ENCODE measurements around the gene ROR1.

DNA sequence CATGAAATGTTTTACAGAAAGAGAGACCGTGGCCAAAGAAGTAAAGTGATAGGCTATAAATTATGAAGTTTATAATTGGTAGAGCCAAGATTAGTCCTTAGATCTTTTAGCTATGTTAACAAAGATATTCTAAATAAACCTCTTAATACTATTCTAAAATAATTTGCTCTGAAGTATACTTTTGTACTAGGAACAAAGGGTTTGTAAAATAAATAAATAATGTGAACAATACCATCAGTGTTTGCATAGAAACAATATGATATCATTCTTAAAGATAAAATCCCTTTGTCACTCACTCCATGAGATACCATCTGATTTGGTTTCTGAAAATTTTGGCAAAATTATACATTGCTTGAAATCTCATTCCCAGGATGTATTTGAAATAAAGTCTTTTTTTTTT is 322.0 kb downstream of the ROR1 start:
- TF ChIP-seq EZH2 (IDR thresholded peaks at IDR 0.05), result no peak
- TF ChIP-seq, protein P1, sequence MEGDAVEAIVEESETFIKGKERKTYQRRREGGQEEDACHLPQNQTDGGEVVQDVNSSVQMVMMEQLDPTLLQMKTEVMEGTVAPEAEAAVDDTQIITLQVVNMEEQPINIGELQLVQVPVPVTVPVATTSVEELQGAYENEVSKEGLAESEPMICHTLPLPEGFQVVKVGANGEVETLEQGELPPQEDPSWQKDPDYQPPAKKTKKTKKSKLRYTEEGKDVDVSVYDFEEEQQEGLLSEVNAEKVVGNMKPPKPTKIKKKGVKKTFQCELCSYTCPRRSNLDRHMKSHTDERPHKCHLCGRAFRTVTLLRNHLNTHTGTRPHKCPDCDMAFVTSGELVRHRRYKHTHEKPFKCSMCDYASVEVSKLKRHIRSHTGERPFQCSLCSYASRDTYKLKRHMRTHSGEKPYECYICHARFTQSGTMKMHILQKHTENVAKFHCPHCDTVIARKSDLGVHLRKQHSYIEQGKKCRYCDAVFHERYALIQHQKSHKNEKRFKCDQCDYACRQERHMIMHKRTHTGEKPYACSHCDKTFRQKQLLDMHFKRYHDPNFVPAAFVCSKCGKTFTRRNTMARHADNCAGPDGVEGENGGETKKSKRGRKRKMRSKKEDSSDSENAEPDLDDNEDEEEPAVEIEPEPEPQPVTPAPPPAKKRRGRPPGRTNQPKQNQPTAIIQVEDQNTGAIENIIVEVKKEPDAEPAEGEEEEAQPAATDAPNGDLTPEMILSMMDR (IDR thresholded peaks at IDR 0.05), result no peak
- TF ChIP-seq EZH2phosphoT487 (IDR thresholded peaks at IDR 0.05), result no peak

Measured in neural progenitor cell (in vitro differentiated cells).